Spinal cord (tissue), 10 donors: ENCODE measurements around the gene CDKAL1. TPM values are rescaled to one million over a fixed set of nuclear protein-coding genes. Genes with fewer than 3 reads are reported as not detected.

ENCODE experiments used
- DNase-seq, 6 donors: peaks; one replicate each; pipeline versions ENCODE4 v3.0.0 to v3.0.0-alpha.2; 2013 to 2015; ENCODE audit warnings: low spot score in 6 of 6, low read depth in 4 of 6
- H3K27ac ChIP-seq: one replicate; pipeline ENCODE4 v1.5.1; 2013; ENCODE audit warnings: low read depth, low read length, control low read depth
- H3K27me3 ChIP-seq: one replicate; pipeline ENCODE4 v1.6.1; 2013; ENCODE audit warnings: low read length; ENCODE audit not compliant: control insufficient read depth, insufficient read depth
- H3K36me3 ChIP-seq: one replicate; pipeline ENCODE4 v1.6.1; 2013; ENCODE audit warnings: low read length; ENCODE audit not compliant: control insufficient read depth, insufficient read depth
- H3K4me1 ChIP-seq: one replicate; pipeline ENCODE4 v1.6.1; 2013; ENCODE audit warnings: low read length; ENCODE audit not compliant: control insufficient read depth, insufficient read depth
- H3K4me3 ChIP-seq: one replicate; pipeline ENCODE4 v1.5.1; 2013; ENCODE audit warnings: low read depth, low read length, control low read depth
- H3K9me3 ChIP-seq: one replicate; pipeline ENCODE4 v1.6.1; 2013; ENCODE audit warnings: low read length; ENCODE audit not compliant: control insufficient read depth, insufficient read depth
- WGBS: methylation state at CpG from one replicate; pipeline ENCODE4 v1.1.5; 2013; ENCODE audit warnings: missing lambda C conversion rate; ENCODE audit not compliant: insufficient coverage; 5-methylcytosine and 5-hydroxymethylcytosine counted together
- polyA plus RNA-seq, 2 donors: library from polyadenylated mRNA; unstranded; fragments of 120-200 nt; gene quantifications; one replicate each; pipeline ENCODE4 v1.2.1, GENCODE V29; 2013; ENCODE audit not compliant: insufficient read length in 2 of 2
- total RNA-seq, 2 donors: library from RNA; depleted of rRNA in 1 of 2; stranded (reverse); fragments of 120-200 nt in 1 of 2; fragments of >200 nt in 1 of 2; gene quantifications; one replicate each; pipeline versions ENCODE4 v1.2.3 to v1.2.4, GENCODE V29; 2013 to 2014
- donor health status: healthy.

The CDKAL1 gene
- total and polyA plus RNA-seq, 4 donors = 15.1 to 34.2 (median 22.0) TPM

GRCh38 chr6:20778459-20778858 lies 244.2 kb downstream of the CDKAL1 start:
- no peaks in the 10 kb centered on the region for H3K9me3 ChIP-seq
- WGBS = 92% methylated on average over 5 of the region's 5 CpGs

GRCh38 chr6:20778912-20779311 lies 244.7 kb downstream of the CDKAL1 start:
- WGBS = no CpG with 5 or more reads among the region's 6 CpGs
- no peaks in the 10 kb centered on the region for H3K36me3 ChIP-seq
- no peak for DNase-seq
- no peak overlapping the region for H3K27ac ChIP-seq
- no peaks in the 10 kb centered on the region for H3K4me1 ChIP-seq
- no peak overlapping the region for H3K4me3 ChIP-seq
- H3K9me3 ChIP-seq = no peaks in the 10 kb centered on the region
- no peaks in the 10 kb centered on the region for H3K27me3 ChIP-seq

More at GRCh38 chr6:20778459-20778858, 244.2 kb downstream of the CDKAL1 start:
- H3K4me1 ChIP-seq = no peaks in the 10 kb centered on the region
- H3K4me3 ChIP-seq = no peak overlapping the region
- DNase-seq = no peak
- H3K36me3 ChIP-seq = no peaks in the 10 kb centered on the region
- no peak overlapping the region for H3K27ac ChIP-seq
- H3K27me3 ChIP-seq = no peaks in the 10 kb centered on the region

DNA sequence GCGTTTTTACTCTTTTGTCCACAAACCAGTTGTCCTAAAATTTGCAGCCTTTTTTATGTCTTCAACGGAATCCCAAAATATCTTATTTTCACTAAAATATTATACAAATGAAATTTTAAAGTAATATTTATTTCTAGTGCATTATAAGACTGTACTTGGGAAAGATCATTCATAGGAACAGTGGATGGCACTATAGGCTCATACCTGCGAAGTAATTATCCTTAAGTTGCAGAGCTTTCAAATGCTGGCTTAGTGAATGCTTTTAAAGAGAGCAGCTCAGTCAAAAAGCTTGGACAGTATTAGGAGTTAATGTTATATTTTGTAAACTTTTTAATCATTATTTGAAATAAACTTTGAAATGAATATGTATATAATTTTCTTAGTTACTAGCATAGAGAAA lies 254.9 kb downstream of the CDKAL1 start:
- Histone ChIP-seq H3K9me3 (no peaks in the 10 kb centered on the region), H3K27ac (no peak overlapping the region), H3K4me1 (no peaks in the 10 kb centered on the region), H3K4me3 (no peak overlapping the region), H3K36me3 (no peaks in the 10 kb centered on the region), H3K27me3 (no peaks in the 10 kb centered on the region)
- no CpG with 5 or more reads among the region's 3 CpGs for WGBS
- peak in 5 of 6 donors; percentile 13 to 90 (median 29) for DNase-seq

DNA sequence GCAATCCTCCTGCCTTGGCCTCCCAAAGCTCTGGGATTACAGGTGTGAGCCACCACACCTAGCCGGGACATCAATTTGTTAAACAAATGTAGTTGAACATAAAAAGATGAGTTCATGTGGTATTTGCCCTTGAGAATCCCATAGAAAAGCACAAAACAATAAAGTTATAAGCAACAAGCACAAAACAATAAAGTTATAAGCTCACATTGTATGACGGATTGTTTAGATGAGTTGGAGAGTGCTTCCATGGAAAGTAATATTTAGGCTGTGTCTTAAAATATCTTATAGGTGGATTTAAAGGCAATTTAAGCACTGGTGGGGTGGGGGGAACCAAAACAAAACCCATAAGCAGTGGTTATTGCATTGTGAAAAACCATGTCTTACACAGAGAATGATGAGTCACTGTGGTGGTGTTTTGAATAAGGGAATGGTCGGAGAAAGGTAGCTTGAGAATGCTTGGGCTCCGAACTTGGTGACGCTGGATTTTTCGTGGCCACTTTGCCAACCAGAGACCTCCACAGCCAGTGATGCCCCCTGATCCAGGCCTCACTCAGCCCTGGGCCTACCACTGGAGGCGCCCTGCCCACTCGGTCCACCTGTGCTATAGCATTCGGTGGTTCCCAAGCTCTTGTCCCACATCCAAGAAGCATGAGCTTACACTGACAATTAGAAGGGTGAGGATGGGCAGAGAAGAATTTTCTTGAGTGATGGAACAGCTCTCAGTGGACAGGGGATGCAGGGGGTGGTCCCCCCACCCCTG lies 256.0 kb downstream of the CDKAL1 start:
- Histone ChIP-seq H3K27ac (no peak overlapping the region), H3K27me3 (no peaks in the 10 kb centered on the region), H3K9me3 (no peaks in the 10 kb centered on the region), H3K36me3 (no peaks in the 10 kb centered on the region), H3K4me3 (no peak overlapping the region), H3K4me1 (no peaks in the 10 kb centered on the region)
- DNase-seq = no peak
- WGBS = 100% methylated on average over 4 of the region's 9 CpGs

- Histone ChIP-seq H3K27ac (no peak overlapping the region), H3K27me3 (no peaks in the 10 kb centered on the region), H3K9me3 (no peaks in the 10 kb centered on the region), H3K4me3 (no peak overlapping the region), H3K4me1 (no peaks in the 10 kb centered on the region), H3K36me3 (no peaks in the 10 kb centered on the region)
- no peak for DNase-seq
- WGBS = 86% methylated on average over 1 of the region's 4 CpGs
Observed at GRCh38 chr6:20791074-20791473, 256.8 kb downstream of the CDKAL1 start.

GRCh38 chr6:20791944-20792343 lies 257.7 kb downstream of the CDKAL1 start:
- H3K9me3 ChIP-seq = no peaks in the 10 kb centered on the region
- no CpG with 5 or more reads among the region's 2 CpGs for whole genome bisulfite sequencing
- DNase-seq = peak in 1 of 6 donors; percentile 20

DNA sequence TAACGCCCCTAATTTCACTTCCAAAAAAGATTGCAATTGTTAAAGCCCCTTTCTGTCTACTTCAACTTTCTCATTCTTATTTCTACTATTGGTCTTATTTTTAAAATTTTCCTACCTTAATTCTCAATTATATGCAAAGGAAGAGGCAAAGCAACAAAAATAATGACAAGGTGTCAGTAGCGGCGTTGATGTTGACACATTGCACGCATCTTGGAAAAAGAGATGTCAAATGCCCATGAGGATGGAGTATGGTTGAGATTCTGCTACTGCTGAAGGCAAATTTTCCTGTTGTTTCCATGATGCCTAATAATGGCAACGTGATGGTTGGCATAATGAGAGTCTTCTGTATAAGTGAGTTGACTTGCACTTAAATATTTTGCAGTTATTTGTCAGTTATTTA lies 258.9 kb downstream of the CDKAL1 start:
- H3K36me3 ChIP-seq = no peaks in the 10 kb centered on the region
- no peaks in the 10 kb centered on the region for H3K4me1 ChIP-seq
- WGBS = 67% methylated on average over 3 of the region's 5 CpGs
- H3K9me3 ChIP-seq = no peaks in the 10 kb centered on the region
- H3K27ac ChIP-seq = no peak overlapping the region
- no peak overlapping the region for H3K4me3 ChIP-seq
- H3K27me3 ChIP-seq = no peaks in the 10 kb centered on the region
- no peak for DNase-seq

More at GRCh38 chr6:20791944-20792343, 257.7 kb downstream of the CDKAL1 start:
- Histone ChIP-seq H3K36me3 (no peaks in the 10 kb centered on the region), H3K27me3 (no peaks in the 10 kb centered on the region), H3K27ac (no peak overlapping the region), H3K4me3 (no peak overlapping the region), H3K4me1 (no peaks in the 10 kb centered on the region)

DNA sequence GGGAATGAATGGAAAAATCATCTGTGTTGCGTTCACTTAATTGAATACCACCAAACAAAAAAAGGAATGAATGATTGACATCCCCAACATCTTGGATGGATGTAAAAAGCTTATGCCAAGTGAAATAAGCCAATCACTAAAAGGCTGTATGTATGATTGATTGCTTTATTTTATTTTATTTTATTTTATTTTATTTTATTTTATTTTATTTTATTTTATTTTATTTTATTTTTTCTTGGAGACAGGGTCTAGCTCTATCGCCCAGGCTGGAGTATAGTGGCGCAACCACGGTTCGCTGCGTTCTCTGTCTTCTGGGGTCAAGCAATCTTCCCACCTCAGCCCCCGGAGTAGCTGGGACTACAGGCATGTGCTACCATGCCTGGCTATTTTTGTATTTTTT lies 263.3 kb downstream of the CDKAL1 start:
- no peaks in the 10 kb centered on the region for H3K36me3 ChIP-seq
- H3K4me1 ChIP-seq = no peaks in the 10 kb centered on the region
- no peak overlapping the region for H3K4me3 ChIP-seq
- WGBS = 100% methylated on average over 5 of the region's 7 CpGs
- no peak overlapping the region for H3K27ac ChIP-seq
- no peaks in the 10 kb centered on the region for H3K9me3 ChIP-seq
- DNase-seq = no peak
- H3K27me3 ChIP-seq = no peaks in the 10 kb centered on the region

GRCh38 chr6:20800229-20800628 lies 266.0 kb downstream of the CDKAL1 start:
- Histone ChIP-seq H3K4me3 (no peak overlapping the region), H3K36me3 (no peaks in the 10 kb centered on the region), H3K27ac (no peak overlapping the region), H3K4me1 (no peaks in the 10 kb centered on the region), H3K9me3 (no peaks in the 10 kb centered on the region), H3K27me3 (no peaks in the 10 kb centered on the region)
- DNase-seq = no peak

- DNase-seq = no peak
- WGBS = no CpG with 5 or more reads among the region's 4 CpGs
- H3K4me3 ChIP-seq = no peak overlapping the region
- H3K9me3 ChIP-seq = no peaks in the 10 kb centered on the region
- no peaks in the 10 kb centered on the region for H3K4me1 ChIP-seq
- no peak overlapping the region for H3K27ac ChIP-seq
- no peaks in the 10 kb centered on the region for H3K27me3 ChIP-seq
- no peaks in the 10 kb centered on the region for H3K36me3 ChIP-seq
Observed at GRCh38 chr6:20800653-20801052, 266.4 kb downstream of the CDKAL1 start.
